Activated CD8-positive, alpha-beta memory T cell treated with anti-CD3 and anti-CD28 coated beads, Interleukin-2, amount 10 ng/mL, durations not matched to agents 7 days and 5 days (primary cell): ENCODE data around the gene BORCS8. TPM values are rescaled to one million over a fixed set of nuclear protein-coding genes. Genes with fewer than 3 reads are reported as not detected.
A peak's percentile ranks its signal among the peaks of the same experiment; 100 is the strongest.
"Not testable (repeated sequence)": the region's sequence is repeated elsewhere in the genome, so short reads cannot be mapped to it uniquely, and the experiment has no call there.

ENCODE experiments used
- ATAC-seq: fragments of 150-1000 bp; cut with Tn5 transposase; one replicate; pipeline ENCODE4 v1.10.0; 2021; ENCODE audit warnings: moderate library complexity
- CTCF ChIA-PET: fragments of 350-600 bp; sonication (Branson Sonifier 250); formaldehyde crosslinking; loops from one replicate; lab custom pipeline; 2021; ENCODE audit warnings: antibody characterized with exemption; lab: Charles Lee
- DNase-seq: peaks from one replicate; pipeline ENCODE4 v3.0.0-alpha.2; 2020
- H3K27ac Mint-ChIP-seq: one replicate; pipeline ENCODE4 v1.8.0; 2021; ENCODE audit warnings: mild to moderate bottlenecking, mixed read lengths
- H3K27me3 Mint-ChIP-seq: one replicate; pipeline ENCODE4 v1.8.0; 2021; ENCODE audit warnings: mixed read lengths
- H3K36me3 Mint-ChIP-seq: one replicate; pipeline ENCODE4 v1.8.0; 2021; ENCODE audit warnings: mild to moderate bottlenecking, mixed read lengths
- H3K4me1 Mint-ChIP-seq: one replicate; pipeline ENCODE4 v1.8.0; 2021; ENCODE audit warnings: mixed read lengths
- H3K4me3 Mint-ChIP-seq: one replicate; pipeline ENCODE4 v1.8.0; 2021; ENCODE audit warnings: mild to moderate bottlenecking, moderate library complexity, mixed read lengths
- H3K9me3 Mint-ChIP-seq: one replicate; pipeline ENCODE4 v1.8.0; 2022; ENCODE audit warnings: low read depth, mixed read lengths
- total RNA-seq, 2 experiments: library from RNA; stranded (reverse); gene quantifications; one replicate each; pipeline ENCODE4 v1.2.3, GENCODE V29; 2021

The BORCS8 gene
- total RNA-seq, 2 experiments from 2014 or later: 33.1 to 34.8 TPM

GRCh38 chr19:19224852-19225494, 33.0 kb upstream of the BORCS8 start:
- DNase-seq (peak; percentile 84), ATAC-seq (peak; percentile 96)
- Mint-ChIP-seq H3K36me3 (no peaks in the 10 kb centered on the region), H3K27me3 (peaks cover 20% of the 10 kb centered on the region), H3K9me3 (no peaks in the 10 kb centered on the region), H3K4me1 (peaks cover 3% of the 10 kb centered on the region), H3K27ac (no peak overlapping the region), H3K4me3 (peak overlapping the region; percentile 55)
- CTCF ChIA-PET: interaction anchor here (0.6 to 1.9 kb wide), 11 partner anchors 11 to 265 kb away, joined by 3 to 15 read pairs (median 5); partner anchors contain the start of genes BORCS8, NR2C2AP and RFXANK

GRCh38 chr19:19224150-19224851, 32.3 kb upstream of the BORCS8 start:
- Mint-ChIP-seq H3K4me3 (peak overlapping the region; percentile 36), H3K4me1 (peaks cover 3% of the 10 kb centered on the region), H3K9me3 (no peaks in the 10 kb centered on the region), H3K27me3 (peaks cover 20% of the 10 kb centered on the region), H3K36me3 (no peaks in the 10 kb centered on the region), H3K27ac (no peak overlapping the region)
- CTCF ChIA-PET: interaction anchor here (0.6 to 1.9 kb wide), 8 partner anchors 21 to 266 kb away, joined by 3 to 15 read pairs (median 6); partner anchors contain the start of gene NR2C2AP
- DNase-seq (no peak), ATAC-seq (no peak)

- Mint-ChIP-seq H3K4me1 (peaks cover 3% of the 10 kb centered on the region), H3K27me3 (peaks cover 16% of the 10 kb centered on the region), H3K4me3 (no peak overlapping the region), H3K36me3 (no peaks in the 10 kb centered on the region), H3K27ac (no peak overlapping the region), H3K9me3 (no peaks in the 10 kb centered on the region)
- no peak for DNase-seq
- no peak for ATAC-seq
- CTCF ChIA-PET: interaction anchor here (0.6 kb wide), 1 partner anchor 65 kb away, joined by 3 read pairs; no protein-coding TSS in a partner anchor
Observed at GRCh38 chr19:19223636-19224035, 31.7 kb upstream of the BORCS8 start.

- no peak for ATAC-seq
- Mint-ChIP-seq H3K4me3 (no peak overlapping the region), H3K27me3 (peaks cover 14% of the 10 kb centered on the region), H3K4me1 (peaks cover 3% of the 10 kb centered on the region), H3K36me3 (no peaks in the 10 kb centered on the region), H3K27ac (no peak overlapping the region), H3K9me3 (no peaks in the 10 kb centered on the region)
- CTCF ChIA-PET: no interaction called here
- no peak for DNase-seq
Observed at GRCh38 chr19:19223060-19223459, 31.1 kb upstream of the BORCS8 start.

GRCh38 chr19:19221000-19221399, 29.0 kb upstream of the BORCS8 start:
- DNase-seq, H3K36me3 Mint-ChIP-seq, H3K4me3 Mint-ChIP-seq, H3K4me1 Mint-ChIP-seq, ATAC-seq, H3K9me3 Mint-ChIP-seq, CTCF ChIA-PET, H3K27ac Mint-ChIP-seq: not testable (repeated sequence)
- H3K27me3 Mint-ChIP-seq: peaks cover 20% of the 10 kb centered on the region

GRCh38 chr19:19218911-19219310, 27.0 kb upstream of the BORCS8 start:
- CTCF ChIA-PET: no interaction called here
- Mint-ChIP-seq H3K4me3 (no peak overlapping the region), H3K9me3 (no peaks in the 10 kb centered on the region), H3K36me3 (no peaks in the 10 kb centered on the region), H3K4me1 (no peaks in the 10 kb centered on the region), H3K27ac (no peak overlapping the region), H3K27me3 (peaks cover 26% of the 10 kb centered on the region)
- DNase-seq (no peak), ATAC-seq (no peak)

- Mint-ChIP-seq H3K27ac (no peak overlapping the region), H3K9me3 (no peaks in the 10 kb centered on the region), H3K27me3 (peaks cover 38% of the 10 kb centered on the region), H3K4me3 (no peak overlapping the region), H3K36me3 (no peaks in the 10 kb centered on the region), H3K4me1 (no peaks in the 10 kb centered on the region)
- DNase-seq (no peak), ATAC-seq (no peak)
- CTCF ChIA-PET: interaction anchor here (0.7 kb wide), 1 partner anchor 71 kb away, joined by 3 read pairs; no protein-coding TSS in a partner anchor
Observed at GRCh38 chr19:19217099-19217498, 25.1 kb upstream of the BORCS8 start.

- CTCF ChIA-PET: interaction anchor here (1.5 kb wide), 1 partner anchor 11 kb away, joined by 3 read pairs; no protein-coding TSS in a partner anchor
- DNase-seq: no peak
- H3K4me1 Mint-ChIP-seq: no peaks in the 10 kb centered on the region
- no peak overlapping the region for H3K27ac Mint-ChIP-seq
- H3K36me3 Mint-ChIP-seq: no peaks in the 10 kb centered on the region
- no peak for ATAC-seq
- no peak overlapping the region for H3K4me3 Mint-ChIP-seq
- peaks cover 46% of the 10 kb centered on the region for H3K27me3 Mint-ChIP-seq
- H3K9me3 Mint-ChIP-seq: no peaks in the 10 kb centered on the region
Observed at GRCh38 chr19:19215792-19216191, 23.8 kb upstream of the BORCS8 start.

- Mint-ChIP-seq H3K27ac (no peak overlapping the region), H3K36me3 (no peaks in the 10 kb centered on the region), H3K9me3 (no peaks in the 10 kb centered on the region), H3K4me1 (no peaks in the 10 kb centered on the region), H3K27me3 (peaks cover 48% of the 10 kb centered on the region), H3K4me3 (no peak overlapping the region)
- DNase-seq (peak; percentile 64), ATAC-seq (peak; percentile 51)
- CTCF ChIA-PET: interaction anchor here (0.6 to 1.5 kb wide), 2 partner anchors 12 to 69 kb away, joined by 3 read pairs; no protein-coding TSS in a partner anchor
Observed at GRCh38 chr19:19214892-19215291, 22.9 kb upstream of the BORCS8 start.

- Mint-ChIP-seq H3K36me3 (no peaks in the 10 kb centered on the region), H3K9me3 (no peaks in the 10 kb centered on the region), H3K27ac (no peak overlapping the region), H3K27me3 (peaks cover 48% of the 10 kb centered on the region), H3K4me1 (no peaks in the 10 kb centered on the region), H3K4me3 (no peak overlapping the region)
- CTCF ChIA-PET: interaction anchor here (0.8 kb wide), 1 partner anchor 39 kb away, joined by 3 read pairs; no protein-coding TSS in a partner anchor
- DNase-seq (no peak), ATAC-seq (no peak)
Observed at GRCh38 chr19:19214159-19214490, 22.2 kb upstream of the BORCS8 start.

GRCh38 chr19:19213426-19214158, 21.6 kb upstream of the BORCS8 start:
- H3K27me3 Mint-ChIP-seq: peaks cover 48% of the 10 kb centered on the region
- CTCF ChIA-PET: interaction anchor here (0.8 kb wide), 1 partner anchor 39 kb away, joined by 3 read pairs; no protein-coding TSS in a partner anchor
- ATAC-seq: no peak
- H3K4me1 Mint-ChIP-seq: no peaks in the 10 kb centered on the region
- no peaks in the 10 kb centered on the region for H3K9me3 Mint-ChIP-seq
- H3K4me3 Mint-ChIP-seq: no peak overlapping the region
- no peak overlapping the region for H3K27ac Mint-ChIP-seq
- no peaks in the 10 kb centered on the region for H3K36me3 Mint-ChIP-seq
- no peak for DNase-seq

GRCh38 chr19:19212916-19213315, 21.0 kb upstream of the BORCS8 start:
- Mint-ChIP-seq H3K27me3 (peaks cover 48% of the 10 kb centered on the region), H3K36me3 (no peaks in the 10 kb centered on the region), H3K4me3 (no peak overlapping the region), H3K9me3 (no peaks in the 10 kb centered on the region), H3K27ac (no peak overlapping the region), H3K4me1 (peaks cover under 1% of the 10 kb centered on the region)
- CTCF ChIA-PET: no interaction called here
- no peak for DNase-seq
- ATAC-seq: no peak
